ENCODE data around the gene C1orf21. TPM values are rescaled to one million over a fixed set of nuclear protein-coding genes. Genes with fewer than 3 reads are reported as not detected.

C1orf21 gene
- total and polyA plus RNA-seq, 2 donors (not counting 1 experiment from before 2014, with no cell fraction given) = 53.0 to 95.4 TPM

GRCh38 chr1:184499616-184500015 is 112.8 kb downstream of the C1orf21 start:
- TF ChIP-seq CTCF (conservative IDR thresholded peaks at IDR 0.05 in 1 of 2, IDR thresholded peaks at IDR 0.05 in 1 of 2; ENCODE audit: low read depth in 1 of 2, low read length in 2 of 2) (no peak), EZH2 (IDR thresholded peaks at IDR 0.05; ENCODE audit: low read length, missing control alignments) (no peak)
- H3K4me2 ChIP-seq (ENCODE audit: extremely low read depth, insufficient read depth, low read length) = no peak overlapping the region
- no peak overlapping the region for H2AFZ ChIP-seq (ENCODE audit: low read length)
- H4K20me1 ChIP-seq (ENCODE audit: control insufficient read depth, extremely low read depth, insufficient read depth, low read length) = no peaks in the 10 kb centered on the region
- no peak overlapping the region for H3K27ac ChIP-seq (ENCODE audit: insufficient read depth, low read length)
- no peak overlapping the region for H3K4me3 ChIP-seq (replicated peaks in 1 of 4; ENCODE audit: control extremely low read depth in 1 of 4, insufficient read depth in 1 of 4, low read depth in 3 of 4, low read length in 4 of 4)
- H3K9me3 ChIP-seq (ENCODE audit: control insufficient read depth, insufficient read depth, low read depth, low read length) = no peaks in the 10 kb centered on the region
- peak in 1 of 2 donors; percentile 35 for DNase-seq (ENCODE audit: low read depth in 2 of 2)
- H3K4me1 ChIP-seq (ENCODE audit: control insufficient read depth, extremely low read depth, insufficient read depth, low read length) = peaks cover 7% of the 10 kb centered on the region
- no peaks in the 10 kb centered on the region for H3K27me3 ChIP-seq (ENCODE audit: control insufficient read depth, insufficient read depth, low read length)
- peaks cover 4% of the 10 kb centered on the region for H3K79me2 ChIP-seq (ENCODE audit: control insufficient read depth, insufficient read depth, low read length)
- no peak overlapping the region for H3K9ac ChIP-seq (ENCODE audit: insufficient read depth, low read length)
- no peaks in the 10 kb centered on the region for H3K36me3 ChIP-seq (ENCODE audit: control insufficient read depth, insufficient read depth, low read length)

DNA sequence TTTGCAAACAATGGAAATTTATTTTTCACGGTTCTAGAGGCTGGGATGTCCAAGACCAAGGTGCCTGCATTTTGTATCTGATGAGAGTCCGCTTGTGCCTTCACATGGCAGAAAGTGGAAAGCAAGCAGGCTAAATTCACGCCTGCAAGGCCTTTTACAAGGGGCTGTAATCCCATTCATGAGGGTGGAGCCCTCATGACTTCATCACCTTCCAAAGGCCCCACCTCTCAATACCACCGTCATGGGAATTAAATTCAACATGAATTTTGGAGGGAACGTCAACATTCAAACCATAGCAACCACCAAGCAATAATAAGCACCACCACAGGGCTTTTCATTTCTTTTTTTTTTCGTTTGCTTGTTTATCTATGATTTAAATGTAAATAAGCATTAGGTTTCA is 115.3 kb downstream of the C1orf21 start:
- Histone ChIP-seq H4K20me1 (ENCODE audit: control insufficient read depth, extremely low read depth, insufficient read depth, low read length) (no peaks in the 10 kb centered on the region), H3K27ac (ENCODE audit: insufficient read depth, low read length) (no peak overlapping the region), H3K36me3 (ENCODE audit: control insufficient read depth, insufficient read depth, low read length) (no peaks in the 10 kb centered on the region), H3K4me1 (ENCODE audit: control insufficient read depth, extremely low read depth, insufficient read depth, low read length) (peaks cover 7% of the 10 kb centered on the region), H3K27me3 (ENCODE audit: control insufficient read depth, insufficient read depth, low read length) (no peaks in the 10 kb centered on the region), H3K9ac (ENCODE audit: insufficient read depth, low read length) (no peak overlapping the region), H3K4me2 (ENCODE audit: extremely low read depth, insufficient read depth, low read length) (no peak overlapping the region), H3K79me2 (ENCODE audit: control insufficient read depth, insufficient read depth, low read length) (peaks cover 5% of the 10 kb centered on the region), H3K4me3 (replicated peaks in 1 of 4; ENCODE audit: control extremely low read depth in 1 of 4, insufficient read depth in 1 of 4, low read depth in 3 of 4, low read length in 4 of 4) (no peak overlapping the region), H2AFZ (ENCODE audit: low read length) (no peak overlapping the region), H3K9me3 (ENCODE audit: control insufficient read depth, insufficient read depth, low read depth, low read length) (no peaks in the 10 kb centered on the region)
- no peak for DNase-seq (ENCODE audit: low read depth in 2 of 2)
- no peak for TF ChIP-seq CTCF (conservative IDR thresholded peaks at IDR 0.05 in 1 of 2, IDR thresholded peaks at IDR 0.05 in 1 of 2; ENCODE audit: low read depth in 1 of 2, low read length in 2 of 2)
- no peak for TF ChIP-seq EZH2 (IDR thresholded peaks at IDR 0.05; ENCODE audit: low read length, missing control alignments)

DNA sequence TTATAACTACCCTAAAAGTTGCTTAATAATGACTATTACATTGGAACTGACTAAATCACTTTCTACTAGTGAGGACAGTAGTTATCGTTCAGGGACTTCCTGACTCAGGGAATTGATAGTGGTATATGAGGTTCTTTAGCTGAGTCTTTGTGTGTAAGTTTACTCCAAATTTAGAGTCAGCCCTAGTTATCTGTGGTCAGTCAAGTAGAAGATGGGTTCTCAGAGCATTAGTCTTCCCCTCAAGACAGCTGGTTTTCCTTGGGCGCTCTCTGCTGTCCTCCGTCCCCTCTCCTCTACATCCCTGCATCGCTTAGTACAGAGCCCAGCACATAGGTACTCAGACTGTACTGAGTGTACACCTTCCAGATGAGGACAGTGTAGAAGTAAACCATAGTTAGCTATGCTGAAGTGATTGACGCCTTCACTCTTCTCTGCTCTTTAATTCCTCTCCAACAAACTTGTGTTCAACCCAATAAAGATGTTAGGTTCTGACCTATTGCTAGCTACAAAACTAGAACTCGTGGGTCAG is 116.5 kb downstream of the C1orf21 start:
- no peak overlapping the region for H3K27ac ChIP-seq (ENCODE audit: insufficient read depth, low read length)
- peaks cover 4% of the 10 kb centered on the region for H3K79me2 ChIP-seq (ENCODE audit: control insufficient read depth, insufficient read depth, low read length)
- H3K9ac ChIP-seq (ENCODE audit: insufficient read depth, low read length) = no peak overlapping the region
- no peaks in the 10 kb centered on the region for H4K20me1 ChIP-seq (ENCODE audit: control insufficient read depth, extremely low read depth, insufficient read depth, low read length)
- H3K9me3 ChIP-seq (ENCODE audit: control insufficient read depth, insufficient read depth, low read depth, low read length) = no peaks in the 10 kb centered on the region
- no peaks in the 10 kb centered on the region for H3K27me3 ChIP-seq (ENCODE audit: control insufficient read depth, insufficient read depth, low read length)
- no peak for DNase-seq (ENCODE audit: low read depth in 2 of 2)
- H3K4me1 ChIP-seq (ENCODE audit: control insufficient read depth, extremely low read depth, insufficient read depth, low read length) = peaks cover 7% of the 10 kb centered on the region
- TF ChIP-seq EZH2 (IDR thresholded peaks at IDR 0.05; ENCODE audit: low read length, missing control alignments) (no peak), CTCF (conservative IDR thresholded peaks at IDR 0.05 in 1 of 2, IDR thresholded peaks at IDR 0.05 in 1 of 2; ENCODE audit: low read depth in 1 of 2, low read length in 2 of 2) (no peak)
- H2AFZ ChIP-seq (ENCODE audit: low read length) = no peak overlapping the region
- H3K4me2 ChIP-seq (ENCODE audit: extremely low read depth, insufficient read depth, low read length) = no peak overlapping the region
- no peaks in the 10 kb centered on the region for H3K36me3 ChIP-seq (ENCODE audit: control insufficient read depth, insufficient read depth, low read length)
- no peak overlapping the region for H3K4me3 ChIP-seq (replicated peaks in 1 of 4; ENCODE audit: control extremely low read depth in 1 of 4, insufficient read depth in 1 of 4, low read depth in 3 of 4, low read length in 4 of 4)

Data from fibroblast of lung (primary cell).